ENCODE measurements around the gene IMMP2L. TPM values are rescaled to one million over a fixed set of nuclear protein-coding genes. Genes with fewer than 3 reads are reported as not detected.

Gene IMMP2L
- polyA plus RNA-seq, 1 donor: 21.0 TPM

GRCh38 chr7:111115966-111116365 lies 446.3 kb downstream of the IMMP2L start:
- Histone ChIP-seq H3K4me3 (ENCODE audit: low read length) (no peak overlapping the region), H3K27me3 (ENCODE audit: control insufficient read depth, insufficient read depth, low read length) (no peaks in the 10 kb centered on the region), H3K27ac (ENCODE audit: low read length) (no peak overlapping the region), H3K9me3 (ENCODE audit: control insufficient read depth, low read depth, low read length) (no peaks in the 10 kb centered on the region), H3K36me3 (ENCODE audit: control insufficient read depth, insufficient read depth, low read length) (no peaks in the 10 kb centered on the region), H3K4me1 (ENCODE audit: control insufficient read depth, insufficient read depth, low read length) (no peaks in the 10 kb centered on the region)
- no peak for DNase-seq
- no CpG with 5 or more reads among the region's 2 CpGs for WGBS (ENCODE audit: insufficient coverage, low lambda C conversion rate)

- H3K4me1 ChIP-seq (ENCODE audit: control insufficient read depth, insufficient read depth, low read length): no peaks in the 10 kb centered on the region
- no peak for DNase-seq
- H3K27ac ChIP-seq (ENCODE audit: low read length): no peak overlapping the region
- H3K27me3 ChIP-seq (ENCODE audit: control insufficient read depth, insufficient read depth, low read length): no peaks in the 10 kb centered on the region
- no peaks in the 10 kb centered on the region for H3K9me3 ChIP-seq (ENCODE audit: control insufficient read depth, low read depth, low read length)
- H3K36me3 ChIP-seq (ENCODE audit: control insufficient read depth, insufficient read depth, low read length): no peaks in the 10 kb centered on the region
- WGBS (ENCODE audit: insufficient coverage, low lambda C conversion rate): no CpG with 5 or more reads among the region's 1 CpG
- no peak overlapping the region for H3K4me3 ChIP-seq (ENCODE audit: low read length)
Observed at GRCh38 chr7:111113263-111114017, 448.9 kb downstream of the IMMP2L start.

DNA sequence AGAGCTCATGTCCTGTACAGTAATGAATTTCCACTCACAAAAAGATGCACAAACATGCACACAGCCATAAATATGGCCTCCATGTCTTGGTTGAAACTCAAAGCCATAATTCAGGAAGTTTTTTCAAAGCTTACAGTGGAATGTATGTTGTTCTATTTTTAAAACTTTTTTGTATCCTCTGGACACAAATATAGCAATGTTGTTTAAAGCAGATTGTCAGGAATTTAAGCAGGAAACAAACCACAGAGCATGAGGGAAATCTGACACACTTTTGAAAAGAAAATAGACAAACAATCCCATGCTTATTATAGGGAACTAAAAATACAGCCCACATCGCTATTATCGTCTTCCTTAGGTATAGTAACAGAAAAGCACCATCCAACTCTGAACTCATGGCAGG lies 449.9 kb downstream of the IMMP2L start:
- no peaks in the 10 kb centered on the region for H3K36me3 ChIP-seq (ENCODE audit: control insufficient read depth, insufficient read depth, low read length)
- H3K9me3 ChIP-seq (ENCODE audit: control insufficient read depth, low read depth, low read length): no peaks in the 10 kb centered on the region
- H3K27ac ChIP-seq (ENCODE audit: low read length): no peak overlapping the region
- H3K4me3 ChIP-seq (ENCODE audit: low read length): no peak overlapping the region
- H3K4me1 ChIP-seq (ENCODE audit: control insufficient read depth, insufficient read depth, low read length): no peaks in the 10 kb centered on the region
- no CpG with 5 or more reads among the region's 2 CpGs for WGBS (ENCODE audit: insufficient coverage, low lambda C conversion rate)
- H3K27me3 ChIP-seq (ENCODE audit: control insufficient read depth, insufficient read depth, low read length): no peaks in the 10 kb centered on the region
- DNase-seq: no peak

DNA sequence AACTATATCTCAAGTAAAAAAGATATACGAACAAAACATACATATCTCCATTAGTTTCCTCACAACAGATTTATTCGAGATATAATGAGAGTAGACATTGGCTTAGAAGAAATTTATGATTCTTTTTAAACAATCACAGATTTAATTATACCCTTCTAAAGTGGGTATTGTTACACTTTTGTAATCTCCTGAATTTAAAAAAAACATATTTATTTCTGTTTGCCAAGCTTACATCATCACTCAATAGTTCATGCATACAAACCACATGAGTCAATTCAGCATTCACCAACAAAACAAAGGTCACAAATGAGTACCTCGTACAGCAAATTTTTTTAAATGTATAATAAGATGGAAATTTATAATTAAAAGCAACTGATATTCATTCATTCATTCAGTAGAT lies 453.8 kb downstream of the IMMP2L start:
- Histone ChIP-seq H3K9me3 (ENCODE audit: control insufficient read depth, low read depth, low read length) (no peaks in the 10 kb centered on the region), H3K27ac (ENCODE audit: low read length) (no peak overlapping the region), H3K36me3 (ENCODE audit: control insufficient read depth, insufficient read depth, low read length) (no peaks in the 10 kb centered on the region), H3K27me3 (ENCODE audit: control insufficient read depth, insufficient read depth, low read length) (no peaks in the 10 kb centered on the region), H3K4me1 (ENCODE audit: control insufficient read depth, insufficient read depth, low read length) (no peaks in the 10 kb centered on the region), H3K4me3 (ENCODE audit: low read length) (no peak overlapping the region)
- 33% methylated on average over 1 of the region's 3 CpGs for WGBS (ENCODE audit: insufficient coverage, low lambda C conversion rate)
- DNase-seq: no peak

- no peaks in the 10 kb centered on the region for H3K9me3 ChIP-seq (ENCODE audit: control insufficient read depth, low read depth, low read length)
- H3K36me3 ChIP-seq (ENCODE audit: control insufficient read depth, insufficient read depth, low read length): no peaks in the 10 kb centered on the region
- H3K4me3 ChIP-seq (ENCODE audit: low read length): no peak overlapping the region
- no peak overlapping the region for H3K27ac ChIP-seq (ENCODE audit: low read length)
- no peak for DNase-seq
- no peaks in the 10 kb centered on the region for H3K4me1 ChIP-seq (ENCODE audit: control insufficient read depth, insufficient read depth, low read length)
- H3K27me3 ChIP-seq (ENCODE audit: control insufficient read depth, insufficient read depth, low read length): no peaks in the 10 kb centered on the region
- no CpG with 5 or more reads among the region's 1 CpG for WGBS (ENCODE audit: insufficient coverage, low lambda C conversion rate)
Observed at GRCh38 chr7:111108000-111108399, 454.3 kb downstream of the IMMP2L start.

GRCh38 chr7:111107579-111107978 lies 454.7 kb downstream of the IMMP2L start:
- DNase-seq: no peak
- Histone ChIP-seq H3K27me3 (ENCODE audit: control insufficient read depth, insufficient read depth, low read length) (no peaks in the 10 kb centered on the region), H3K9me3 (ENCODE audit: control insufficient read depth, low read depth, low read length) (no peaks in the 10 kb centered on the region), H3K36me3 (ENCODE audit: control insufficient read depth, insufficient read depth, low read length) (no peaks in the 10 kb centered on the region), H3K27ac (ENCODE audit: low read length) (no peak overlapping the region), H3K4me1 (ENCODE audit: control insufficient read depth, insufficient read depth, low read length) (no peaks in the 10 kb centered on the region), H3K4me3 (ENCODE audit: low read length) (no peak overlapping the region)
- 60% methylated on average over 1 of the region's 1 CpG for WGBS (ENCODE audit: insufficient coverage, low lambda C conversion rate)

- DNase-seq: no peak
- Histone ChIP-seq H3K27ac (ENCODE audit: low read length) (no peak overlapping the region), H3K4me1 (ENCODE audit: control insufficient read depth, insufficient read depth, low read length) (no peaks in the 10 kb centered on the region), H3K4me3 (ENCODE audit: low read length) (no peak overlapping the region), H3K27me3 (ENCODE audit: control insufficient read depth, insufficient read depth, low read length) (no peaks in the 10 kb centered on the region), H3K9me3 (ENCODE audit: control insufficient read depth, low read depth, low read length) (no peaks in the 10 kb centered on the region), H3K36me3 (ENCODE audit: control insufficient read depth, insufficient read depth, low read length) (no peaks in the 10 kb centered on the region)
- 80% methylated on average over 1 of the region's 3 CpGs for WGBS (ENCODE audit: insufficient coverage, low lambda C conversion rate)
Observed at GRCh38 chr7:111105269-111105668, 457.0 kb downstream of the IMMP2L start.

- no peak overlapping the region for H3K27ac ChIP-seq (ENCODE audit: low read length)
- no peaks in the 10 kb centered on the region for H3K4me1 ChIP-seq (ENCODE audit: control insufficient read depth, insufficient read depth, low read length)
- WGBS (ENCODE audit: insufficient coverage, low lambda C conversion rate): 75% methylated on average over 3 of the region's 3 CpGs
- no peak for DNase-seq
- H3K9me3 ChIP-seq (ENCODE audit: control insufficient read depth, low read depth, low read length): no peaks in the 10 kb centered on the region
- no peaks in the 10 kb centered on the region for H3K36me3 ChIP-seq (ENCODE audit: control insufficient read depth, insufficient read depth, low read length)
- H3K4me3 ChIP-seq (ENCODE audit: low read length): no peak overlapping the region
- no peaks in the 10 kb centered on the region for H3K27me3 ChIP-seq (ENCODE audit: control insufficient read depth, insufficient read depth, low read length)
Observed at GRCh38 chr7:111104710-111105109, 457.6 kb downstream of the IMMP2L start.

GRCh38 chr7:111103678-111104274 lies 458.5 kb downstream of the IMMP2L start:
- Histone ChIP-seq H3K4me3 (ENCODE audit: low read length) (no peak overlapping the region), H3K27me3 (ENCODE audit: control insufficient read depth, insufficient read depth, low read length) (no peaks in the 10 kb centered on the region), H3K36me3 (ENCODE audit: control insufficient read depth, insufficient read depth, low read length) (no peaks in the 10 kb centered on the region), H3K9me3 (ENCODE audit: control insufficient read depth, low read depth, low read length) (no peaks in the 10 kb centered on the region), H3K4me1 (ENCODE audit: control insufficient read depth, insufficient read depth, low read length) (no peaks in the 10 kb centered on the region), H3K27ac (ENCODE audit: low read length) (no peak overlapping the region)
- no peak for DNase-seq
- WGBS (ENCODE audit: insufficient coverage, low lambda C conversion rate): 81% methylated on average over 2 of the region's 4 CpGs

DNA sequence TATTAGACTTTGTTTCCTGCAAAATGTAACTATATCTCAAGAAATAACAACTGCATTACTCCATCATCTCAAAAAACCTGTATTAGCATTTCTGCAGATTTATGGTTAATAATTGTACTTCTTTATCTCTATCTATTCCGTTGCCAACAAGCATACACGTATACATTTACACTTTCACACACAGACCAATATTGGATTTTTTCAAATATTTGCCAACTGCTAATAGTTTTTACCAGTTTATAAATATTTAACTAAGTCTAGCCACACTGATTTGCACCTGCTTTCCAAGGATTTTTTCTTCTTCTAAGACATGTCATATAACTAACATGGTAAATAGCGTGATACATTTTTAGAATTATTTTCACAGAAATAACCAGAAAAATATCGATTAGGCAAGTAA lies 459.2 kb downstream of the IMMP2L start:
- no peaks in the 10 kb centered on the region for H3K9me3 ChIP-seq (ENCODE audit: control insufficient read depth, low read depth, low read length)
- no peaks in the 10 kb centered on the region for H3K4me1 ChIP-seq (ENCODE audit: control insufficient read depth, insufficient read depth, low read length)
- H3K4me3 ChIP-seq (ENCODE audit: low read length): no peak overlapping the region
- H3K27ac ChIP-seq (ENCODE audit: low read length): no peak overlapping the region
- DNase-seq: no peak
- no peaks in the 10 kb centered on the region for H3K27me3 ChIP-seq (ENCODE audit: control insufficient read depth, insufficient read depth, low read length)
- WGBS (ENCODE audit: insufficient coverage, low lambda C conversion rate): 76% methylated on average over 3 of the region's 4 CpGs
- no peaks in the 10 kb centered on the region for H3K36me3 ChIP-seq (ENCODE audit: control insufficient read depth, insufficient read depth, low read length)
